Lower leg skin (tissue), 4 donors: Measurements from ENCODE around the gene PML. TPM values are rescaled to one million over a fixed set of nuclear protein-coding genes. Genes with fewer than 3 reads are reported as not detected.

Source experiments
- DNase-seq, 2 donors: peaks; one replicate each; pipeline ENCODE4 v3.0.0-alpha.2; 2019; ENCODE audit warnings: low spot score in 2 of 2
- H3K4me3 ChIP-seq: fragments of 200-600 bp; sonication (generic); 2 replicates; pipeline ENCODE4 v1.5.1; 2017; ENCODE audit warnings: mild to moderate bottlenecking, low read depth; ENCODE audit not compliant: poor library complexity, severe bottlenecking
- POLR2A ChIP-seq, 2 donors: fragments of 450-650 bp; IDR thresholded peaks; one replicate each; pipeline ENCODE4 v1.6.1; 2016 to 2017; ENCODE audit warnings: antibody characterized with exemption in 2 of 2, mild to moderate bottlenecking in 1 of 2, moderate library complexity in 1 of 2
- WGBS, 2 donors: methylation state at CpG; one replicate each; pipeline ENCODE4 v1.1.5; 2018; 5-methylcytosine and 5-hydroxymethylcytosine counted together
- intact Hi-C: fragments of 100-400 bp; cut with DNase I; formaldehyde crosslinking; loops from one replicate; pipeline ENCODE4 v1.15.0; 2023; ENCODE audit warnings: low total_unique reads
- total RNA-seq, 4 donors: library from RNA; depleted of rRNA; stranded (reverse); fragments of >200 nt; gene quantifications; one replicate each; pipeline ENCODE4 v1.1.0, GENCODE V29; 2016
- TF ChIP-seq, protein P1 (sequence below), 3 donors: fragments of 450-650 bp; IDR thresholded peaks; one replicate each; pipeline ENCODE4 v1.5.1; 2016; ENCODE audit warnings: antibody characterized with exemption in 3 of 3, mild to moderate bottlenecking in 3 of 3, moderate library complexity in 2 of 3

Gene PML
- total RNA-seq, 4 donors from 2014 or later: 48.5 to 73.7 (median 60.3) TPM

DNA sequence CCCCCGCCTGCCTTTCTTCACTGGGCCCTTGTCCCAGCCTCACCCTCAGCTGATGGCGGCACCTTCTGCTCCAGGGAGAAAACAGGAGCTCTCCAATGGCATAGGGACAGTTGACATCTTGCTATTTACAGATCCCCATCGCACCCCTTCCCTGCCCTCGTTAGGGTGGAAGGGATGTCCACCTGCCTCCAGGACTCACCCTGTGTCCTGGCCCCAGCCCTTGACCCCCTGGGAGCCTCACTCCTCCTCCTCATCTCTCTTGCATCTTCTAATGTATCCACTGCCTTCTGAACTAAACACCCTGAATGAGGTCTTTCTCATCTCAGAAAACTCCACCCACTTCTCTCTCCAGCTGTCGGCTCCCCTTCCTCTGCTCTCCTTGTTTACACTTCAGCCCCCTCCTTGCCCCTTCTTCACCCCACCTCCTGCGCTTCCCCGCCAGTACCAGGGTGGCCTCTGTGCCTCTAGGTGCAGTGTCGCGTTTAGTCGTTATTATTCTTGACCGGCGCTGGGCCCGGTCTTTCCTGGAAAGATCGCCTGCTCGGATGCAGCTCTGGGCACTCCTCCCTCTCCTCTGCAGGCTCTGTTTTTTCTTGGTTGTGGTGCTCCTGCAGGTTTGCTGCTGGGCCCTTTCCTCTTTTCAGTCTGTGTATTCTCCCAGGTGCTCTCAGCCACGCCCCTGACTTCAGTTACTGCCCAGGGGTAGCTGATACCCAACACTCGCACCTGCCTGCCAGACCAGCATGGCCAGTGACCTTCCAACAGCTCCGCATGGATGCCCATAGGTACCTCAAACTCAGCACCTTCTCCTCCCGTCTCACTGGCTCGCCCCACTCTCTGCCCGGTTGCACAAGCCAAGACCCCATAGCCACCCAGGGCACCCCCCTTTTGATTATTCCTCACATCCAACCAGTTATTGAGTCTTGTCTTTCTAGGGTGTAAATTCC lies 42.9 kb downstream of the PML start:
- WGBS, 2 donors: 82 to 87% methylated on average over 21 of the region's 21 CpGs
- intact Hi-C loops: no loop called here
- peak in 1 of 2 donors; percentile 86 for DNase-seq
- TF ChIP-seq POLR2A (IDR thresholded peaks at IDR 0.05): no peak
- TF ChIP-seq, protein P1, sequence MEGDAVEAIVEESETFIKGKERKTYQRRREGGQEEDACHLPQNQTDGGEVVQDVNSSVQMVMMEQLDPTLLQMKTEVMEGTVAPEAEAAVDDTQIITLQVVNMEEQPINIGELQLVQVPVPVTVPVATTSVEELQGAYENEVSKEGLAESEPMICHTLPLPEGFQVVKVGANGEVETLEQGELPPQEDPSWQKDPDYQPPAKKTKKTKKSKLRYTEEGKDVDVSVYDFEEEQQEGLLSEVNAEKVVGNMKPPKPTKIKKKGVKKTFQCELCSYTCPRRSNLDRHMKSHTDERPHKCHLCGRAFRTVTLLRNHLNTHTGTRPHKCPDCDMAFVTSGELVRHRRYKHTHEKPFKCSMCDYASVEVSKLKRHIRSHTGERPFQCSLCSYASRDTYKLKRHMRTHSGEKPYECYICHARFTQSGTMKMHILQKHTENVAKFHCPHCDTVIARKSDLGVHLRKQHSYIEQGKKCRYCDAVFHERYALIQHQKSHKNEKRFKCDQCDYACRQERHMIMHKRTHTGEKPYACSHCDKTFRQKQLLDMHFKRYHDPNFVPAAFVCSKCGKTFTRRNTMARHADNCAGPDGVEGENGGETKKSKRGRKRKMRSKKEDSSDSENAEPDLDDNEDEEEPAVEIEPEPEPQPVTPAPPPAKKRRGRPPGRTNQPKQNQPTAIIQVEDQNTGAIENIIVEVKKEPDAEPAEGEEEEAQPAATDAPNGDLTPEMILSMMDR (IDR thresholded peaks at IDR 0.05): no peak
- H3K4me3 ChIP-seq: no peak overlapping the region

DNA sequence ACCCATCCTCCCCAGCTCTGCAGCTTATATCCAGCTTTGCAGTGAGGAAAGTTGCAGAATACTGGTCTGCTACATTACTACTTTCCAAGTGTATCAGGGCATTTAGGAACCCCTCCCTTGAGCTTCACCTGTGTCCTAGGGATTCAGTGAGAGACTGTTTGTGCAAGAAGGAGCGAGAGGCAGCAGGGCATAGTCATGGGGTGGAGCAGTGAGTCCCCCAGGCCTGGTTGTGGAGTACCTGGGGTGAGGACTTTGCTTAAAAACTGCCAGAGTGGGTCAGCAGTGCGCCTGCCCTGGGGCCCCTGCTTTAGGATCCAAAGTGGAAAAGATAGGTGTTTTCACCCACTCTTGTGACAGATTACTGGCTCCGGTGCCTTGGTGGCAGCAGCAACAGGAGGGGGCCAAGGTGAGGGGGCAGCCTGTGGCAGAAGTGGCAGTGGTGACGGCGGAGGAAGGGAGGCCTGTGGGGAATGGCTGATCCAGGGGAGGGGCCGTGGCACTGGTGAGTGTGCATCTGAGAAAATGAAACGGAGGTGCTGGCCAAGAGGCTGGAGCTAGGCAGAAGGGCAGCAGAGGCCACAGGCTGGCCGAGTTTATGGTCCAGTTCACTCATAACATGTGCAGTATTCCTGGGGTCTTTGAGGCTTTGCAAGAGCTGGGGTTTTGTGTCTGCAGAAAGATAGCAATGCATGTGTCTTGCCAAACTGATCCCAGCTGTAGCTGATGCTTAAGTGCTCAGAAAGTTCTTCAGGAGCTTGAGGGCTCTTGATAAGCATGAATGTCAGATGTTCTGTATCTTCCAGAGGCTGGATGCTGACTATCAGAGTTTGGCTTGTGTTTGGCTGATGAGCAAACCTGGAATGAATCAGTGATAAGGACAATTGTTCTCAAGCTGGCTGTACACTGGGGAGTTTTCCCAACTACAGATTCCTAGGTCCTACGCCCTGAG lies 44.5 kb downstream of the PML start:
- no peak overlapping the region for H3K4me3 ChIP-seq
- DNase-seq: no peak
- 53 to 64% methylated on average over 9 of the region's 9 CpGs for WGBS, 2 donors
- intact Hi-C loops: no loop called here
- TF ChIP-seq POLR2A (IDR thresholded peaks at IDR 0.05): no peak
- TF ChIP-seq, protein P1 (IDR thresholded peaks at IDR 0.05): no peak

DNA sequence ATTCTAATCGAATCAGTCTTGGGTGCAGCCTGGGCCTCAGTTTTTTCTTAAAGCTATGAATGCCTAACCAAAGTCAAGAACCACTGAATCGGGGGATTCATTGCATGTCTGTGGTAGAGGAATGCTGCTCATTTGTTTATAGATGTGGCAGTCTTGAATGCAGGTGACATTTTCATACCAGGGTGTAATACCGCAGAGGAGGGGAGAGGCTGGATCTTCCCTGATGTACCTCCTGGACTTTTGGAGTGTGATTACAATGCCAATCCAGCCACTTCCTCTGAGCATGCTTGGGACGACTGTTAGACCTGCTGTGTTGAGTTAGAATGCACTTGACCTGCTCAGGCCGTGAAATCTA lies 45.1 kb downstream of the PML start:
- no peak for DNase-seq
- intact Hi-C loops: no loop called here
- no peak for TF ChIP-seq POLR2A (IDR thresholded peaks at IDR 0.05)
- TF ChIP-seq, protein P1 (IDR thresholded peaks at IDR 0.05): no peak
- H3K4me3 ChIP-seq: no peak overlapping the region
- 68 to 69% methylated on average over 5 of the region's 5 CpGs for whole genome bisulfite sequencing, 2 donors

DNA sequence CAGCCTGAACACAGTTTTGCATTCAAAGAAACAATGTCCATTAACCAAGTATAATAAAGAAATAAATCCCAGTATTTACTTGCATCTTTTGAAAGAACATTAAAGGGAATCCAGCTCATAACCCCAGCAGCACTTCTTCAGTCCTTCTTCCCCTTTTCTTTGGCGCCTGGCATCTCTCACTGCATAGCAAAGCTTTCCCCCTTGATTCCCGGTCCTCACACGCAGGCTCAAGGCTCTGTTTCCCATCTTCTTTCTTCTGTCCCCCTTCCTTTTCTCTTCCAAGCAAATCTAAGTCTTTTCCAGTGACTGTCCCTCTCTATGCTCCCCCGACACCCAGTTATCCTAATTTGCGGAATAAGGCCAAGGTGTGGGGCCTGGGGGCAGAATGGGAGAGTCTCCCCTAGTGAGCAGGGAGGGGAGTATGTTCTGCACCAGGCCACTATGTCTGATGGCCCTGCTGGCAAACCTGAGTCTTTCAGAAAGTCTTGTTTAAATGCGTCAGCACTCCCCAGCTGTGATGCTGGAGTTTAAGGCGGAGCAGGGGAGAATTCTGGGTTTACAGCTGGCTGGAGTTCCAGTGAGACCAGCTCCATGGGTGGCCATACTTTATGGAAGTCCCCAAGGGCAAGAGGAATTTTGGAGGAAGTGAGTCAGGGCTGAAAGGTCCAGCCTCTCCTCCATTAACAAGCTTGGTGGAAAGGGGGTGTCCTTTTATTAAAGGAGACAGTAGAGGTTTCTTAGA lies 45.8 kb downstream of the PML start:
- DNase-seq: peak in 1 of 2 donors; percentile 52
- intact Hi-C loops: no loop called here

DNA sequence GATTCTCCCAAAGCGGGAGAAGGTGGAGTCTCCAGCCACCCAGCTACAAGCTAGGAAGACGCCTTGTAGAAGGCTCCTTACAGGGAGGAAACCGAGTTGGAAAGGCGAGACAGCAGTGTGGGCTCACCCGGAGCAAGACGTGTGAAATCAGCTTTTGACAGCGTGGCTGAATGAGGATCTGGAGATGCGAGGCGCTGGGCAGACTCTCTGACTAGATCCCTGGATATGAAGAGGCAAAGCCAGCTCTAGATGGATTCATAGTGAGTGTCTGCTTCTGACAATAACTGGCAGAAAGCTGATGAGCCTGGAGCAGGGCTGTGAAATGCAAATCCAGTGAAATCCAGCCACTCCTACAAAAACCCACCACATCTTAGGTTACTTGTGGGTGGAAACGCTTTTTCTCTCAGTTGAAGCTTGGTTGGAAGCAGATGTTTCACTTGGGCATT lies 46.8 kb downstream of the PML start:
- no peak for DNase-seq
- H3K4me3 ChIP-seq: no peak overlapping the region
- TF ChIP-seq, protein P1 (IDR thresholded peaks at IDR 0.05): no peak
- TF ChIP-seq POLR2A (IDR thresholded peaks at IDR 0.05): no peak
- 64 to 65% methylated on average over 10 of the region's 10 CpGs for WGBS, 2 donors
- intact Hi-C loops: no loop called here

More for the DNA sequence above, 45.8 kb downstream of the PML start:
- TF ChIP-seq, protein P1 (IDR thresholded peaks at IDR 0.05): no peak
- no peak for TF ChIP-seq POLR2A (IDR thresholded peaks at IDR 0.05)
- 73 to 74% methylated on average over 7 of the region's 7 CpGs for WGBS, 2 donors
- no peak overlapping the region for H3K4me3 ChIP-seq
